GM19463 (cell line): ENCODE data around the gene SNX22.

Experiments
- ATAC-seq: cut with Tn5 transposase; IDR thresholded peaks from one replicate; pipeline ENCODE4 v1.9.1; 2021; ENCODE audit warnings: mild to moderate bottlenecking, moderate library complexity; ENCODE audit not compliant: unreplicated experiment

The SNX22 gene

GRCh38 chr15:64155802-64156651 is 4.5 kb downstream of the SNX22 start:
- no peak for ATAC-seq

- no peak for ATAC-seq
Observed at GRCh38 chr15:64156652-64157331, 5.3 kb downstream of the SNX22 start.

GRCh38 chr15:64157599-64158125 is 6.1 kb downstream of the SNX22 start:
- no peak for ATAC-seq

GRCh38 chr15:64158363-64159134 is 7.0 kb downstream of the SNX22 start:
- no peak for ATAC-seq

- no peak for ATAC-seq
Observed at GRCh38 chr15:64161688-64162477, 10.4 kb downstream of the SNX22 start.

GRCh38 chr15:64162478-64162868 is 10.9 kb downstream of the SNX22 start:
- ATAC-seq, result peak; percentile 7

GRCh38 chr15:64162869-64163658 is 11.5 kb downstream of the SNX22 start, which contains the start of gene PPIB:
TSS of gene PPIB (minus strand) at chr15:64163022. CDS start at chr15:64162986, 36 bp downstream.
- peak; percentile 91 for ATAC-seq

GRCh38 chr15:64163659-64164362 is 12.3 kb downstream of the SNX22 start:
- ATAC-seq, result no peak

GRCh38 chr15:64164436-64164835 is 12.9 kb downstream of the SNX22 start:
- ATAC-seq, result no peak

- ATAC-seq, result no peak
Observed at GRCh38 chr15:64166102-64166890, 14.8 kb downstream of the SNX22 start.

GRCh38 chr15:64180235-64180824 is 28.8 kb downstream of the SNX22 start:
- peak; percentile 83 for ATAC-seq

- ATAC-seq, result no peak
Observed at GRCh38 chr15:64182859-64183370, 31.4 kb downstream of the SNX22 start.

GRCh38 chr15:64185146-64185911 is 33.8 kb downstream of the SNX22 start:
- no peak for ATAC-seq

GRCh38 chr15:64187396-64188191 is 36.1 kb downstream of the SNX22 start:
- ATAC-seq, result no peak

- ATAC-seq, result no peak
Observed at GRCh38 chr15:64191971-64192830, 40.7 kb downstream of the SNX22 start.
